Sigmoid colon (tissue), 7 donors: ENCODE measurements around the gene IGLON5. TPM values are rescaled to one million over a fixed set of nuclear protein-coding genes. Genes with fewer than 3 reads are reported as not detected.

Source experiments
- DNase-seq: peaks from one replicate; pipeline ENCODE4 v3.0.0-alpha.2; 2019
- H3K27ac ChIP-seq, 4 donors: fragments of 200-600 bp; sonication (generic); one replicate each; pipeline ENCODE4 v1.5.1; 2016 to 2019; ENCODE audit warnings: mild to moderate bottlenecking in 1 of 4
- H3K27me3 ChIP-seq, 3 donors: fragments of 200-600 bp; sonication (generic); one replicate each; pipeline ENCODE4 v1.5.1; 2019; ENCODE audit warnings: mild to moderate bottlenecking in 1 of 3
- H3K36me3 ChIP-seq, 4 donors: fragments of 200-600 bp; sonication (generic); one replicate each; pipeline ENCODE4 v1.5.1; 2016 to 2019
- H3K4me1 ChIP-seq, 4 donors: fragments of 200-600 bp; sonication (generic); one replicate each; pipeline ENCODE4 v1.5.1; 2017 to 2019
- H3K4me3 ChIP-seq, 4 donors: fragments of 200-600 bp; sonication (generic); one replicate each; pipeline ENCODE4 v1.5.1; 2017 to 2019; ENCODE audit warnings: mild to moderate bottlenecking in 2 of 4, moderate library complexity in 1 of 4
- H3K9me3 ChIP-seq, 4 donors: fragments of 200-600 bp in 3 of 4; sonication (generic) in 3 of 4; one replicate each; pipeline versions ENCODE4 v1.5.1 to v1.6.1; 2013 to 2019
- EP300 ChIP-seq, 4 donors: sonication (generic); formaldehyde crosslinking; IDR thresholded peaks; one replicate each; pipeline ENCODE4 v1.6.1; 2017; ENCODE audit warnings: antibody characterized with exemption in 4 of 4
- POLR2A ChIP-seq, 2 donors: fragments of 450-650 bp; IDR thresholded peaks; one replicate each; pipeline ENCODE4 v1.6.1; 2016; ENCODE audit warnings: antibody characterized with exemption in 2 of 2, mild to moderate bottlenecking in 2 of 2, moderate library complexity in 2 of 2
- POLR2AphosphoS5 ChIP-seq, 4 donors: sonication (generic); formaldehyde crosslinking; IDR thresholded peaks; one replicate each; pipeline ENCODE4 v1.6.1; 2017; ENCODE audit warnings: antibody characterized with exemption in 4 of 4
- WGBS, 2 donors: extraction: QIAGEN DNeasy Blood & Tissue Kit; methylation state at CpG; one replicate each; pipeline ENCODE4 v1.1.7; 2013; 5-methylcytosine and 5-hydroxymethylcytosine counted together
- intact Hi-C: fragments of 100-400 bp; cut with DNase I; formaldehyde crosslinking; loops from one replicate; pipeline ENCODE4 v1.15.1; 2023
- polyA plus RNA-seq, 3 donors: library from polyadenylated mRNA; stranded (reverse); fragments of 200-250 nt; gene quantifications; one replicate each; pipeline ENCODE4 v1.2.3, GENCODE V29; 2013
- total RNA-seq, 4 donors: library from RNA; depleted of rRNA; stranded (reverse); fragments of >200 nt; gene quantifications; one replicate each; pipeline ENCODE4 v1.1.0, GENCODE V29; 2016
- TF ChIP-seq, protein P1 (sequence below), 4 experiments: fragments of 450-650 bp in 3 of 4; fragments of 200-600 bp in 1 of 4; IDR thresholded peaks; one replicate each; pipeline ENCODE4 v1.5.1; 2016 to 2019; ENCODE audit warnings: antibody characterized with exemption in 4 of 4, mild to moderate bottlenecking in 3 of 4, moderate library complexity in 2 of 4
- donor health status: healthy with polysubstance abuse.
- donor health status: Bipolar disorder and iron deficiency.
- donor health status: healthy.

IGLON5 gene
- total and polyA plus RNA-seq, 7 donors: 0.26 to 1.4 TPM; not detected in 5

DNA sequence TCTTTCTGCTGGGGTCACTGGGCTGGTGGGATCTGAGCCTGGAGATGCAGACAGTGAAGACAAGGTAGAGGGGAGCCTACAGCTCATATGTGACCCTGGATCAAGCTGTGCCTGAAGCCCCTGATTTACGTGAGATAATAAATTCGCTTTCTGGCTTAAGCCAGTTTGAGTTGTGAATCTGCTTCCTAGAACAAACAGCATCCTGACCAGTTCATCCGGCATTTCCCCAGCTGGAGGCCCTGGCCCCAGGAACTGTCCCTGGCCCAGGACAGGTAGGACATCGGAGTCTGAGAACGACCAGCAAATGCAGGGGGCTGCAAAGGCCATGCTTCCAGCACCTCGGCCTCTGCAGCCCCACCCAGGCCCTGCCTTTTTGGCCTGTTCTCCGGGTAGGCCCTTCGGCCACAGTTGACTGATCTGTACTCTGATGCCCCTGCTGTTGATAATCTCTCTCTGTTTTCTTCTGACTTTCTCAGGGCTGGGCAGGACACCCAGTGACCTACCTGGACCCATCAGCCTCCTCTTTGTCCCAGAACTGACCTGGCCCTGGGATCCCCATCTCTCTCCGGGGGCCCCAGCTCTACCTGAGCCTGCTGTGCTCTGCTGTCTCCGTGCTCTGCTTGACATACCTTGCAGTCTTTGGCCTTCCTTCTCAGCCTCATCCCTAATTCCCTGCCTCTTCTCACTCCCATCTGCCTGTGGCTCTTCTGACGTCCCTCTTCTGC lies 40.0 kb downstream of the IGLON5 start:
- intact Hi-C loops: no loop called here
- WGBS, 2 donors: 92 to 97% methylated on average over 11 of the region's 11 CpGs
- H3K27me3 ChIP-seq: no peaks in the 10 kb centered on the region
- H3K27ac ChIP-seq: no peak overlapping the region
- TF ChIP-seq POLR2AphosphoS5 (IDR thresholded peaks at IDR 0.05) (no peak), EP300 (IDR thresholded peaks at IDR 0.05) (no peak), POLR2A (IDR thresholded peaks at IDR 0.05) (no peak)
- TF ChIP-seq, protein P1, sequence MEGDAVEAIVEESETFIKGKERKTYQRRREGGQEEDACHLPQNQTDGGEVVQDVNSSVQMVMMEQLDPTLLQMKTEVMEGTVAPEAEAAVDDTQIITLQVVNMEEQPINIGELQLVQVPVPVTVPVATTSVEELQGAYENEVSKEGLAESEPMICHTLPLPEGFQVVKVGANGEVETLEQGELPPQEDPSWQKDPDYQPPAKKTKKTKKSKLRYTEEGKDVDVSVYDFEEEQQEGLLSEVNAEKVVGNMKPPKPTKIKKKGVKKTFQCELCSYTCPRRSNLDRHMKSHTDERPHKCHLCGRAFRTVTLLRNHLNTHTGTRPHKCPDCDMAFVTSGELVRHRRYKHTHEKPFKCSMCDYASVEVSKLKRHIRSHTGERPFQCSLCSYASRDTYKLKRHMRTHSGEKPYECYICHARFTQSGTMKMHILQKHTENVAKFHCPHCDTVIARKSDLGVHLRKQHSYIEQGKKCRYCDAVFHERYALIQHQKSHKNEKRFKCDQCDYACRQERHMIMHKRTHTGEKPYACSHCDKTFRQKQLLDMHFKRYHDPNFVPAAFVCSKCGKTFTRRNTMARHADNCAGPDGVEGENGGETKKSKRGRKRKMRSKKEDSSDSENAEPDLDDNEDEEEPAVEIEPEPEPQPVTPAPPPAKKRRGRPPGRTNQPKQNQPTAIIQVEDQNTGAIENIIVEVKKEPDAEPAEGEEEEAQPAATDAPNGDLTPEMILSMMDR (IDR thresholded peaks at IDR 0.05): no peak
- H3K36me3 ChIP-seq: peaks cover 0 to 48% (median 11%) of the 10 kb centered on the region in 4 donors
- H3K9me3 ChIP-seq: no peaks in the 10 kb centered on the region
- H3K4me1 ChIP-seq: no peaks in the 10 kb centered on the region
- no peak for DNase-seq
- no peak overlapping the region for H3K4me3 ChIP-seq

DNA sequence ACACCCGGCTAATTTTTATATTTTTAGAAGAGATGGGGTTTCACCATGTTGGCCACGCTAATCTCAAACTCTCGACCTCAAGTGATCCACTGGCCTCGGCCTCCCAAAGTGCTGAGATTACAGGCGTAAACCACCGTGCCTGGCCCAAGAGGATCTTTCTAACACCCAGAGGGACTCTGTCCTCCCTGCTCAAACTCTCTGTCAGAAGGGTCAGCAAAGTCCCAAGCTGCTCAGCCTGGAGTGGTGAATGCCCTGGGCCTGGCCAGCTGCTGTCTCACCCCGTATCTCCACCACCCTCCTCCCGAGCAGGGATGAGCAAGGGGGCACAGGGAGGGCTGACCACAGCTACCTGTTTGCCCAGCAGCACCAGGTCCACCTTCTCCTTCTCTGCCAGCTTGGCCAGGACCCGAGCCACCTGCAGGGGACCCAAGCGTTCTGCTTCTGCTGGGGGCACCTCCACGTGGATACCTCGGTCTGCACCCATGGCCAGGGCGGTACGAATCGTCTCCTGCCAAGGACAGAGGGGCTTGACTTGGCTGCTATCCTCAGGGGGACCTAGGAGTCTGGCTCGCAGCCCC lies 41.4 kb downstream of the IGLON5 start:
- 96 to 97% methylated on average over 16 of the region's 16 CpGs for WGBS, 2 donors
- TF ChIP-seq POLR2A (IDR thresholded peaks at IDR 0.05) (no peak), POLR2AphosphoS5 (IDR thresholded peaks at IDR 0.05) (no peak)
- TF ChIP-seq, protein P1 (IDR thresholded peaks at IDR 0.05): no peak
- intact Hi-C loops: no loop called here

DNA sequence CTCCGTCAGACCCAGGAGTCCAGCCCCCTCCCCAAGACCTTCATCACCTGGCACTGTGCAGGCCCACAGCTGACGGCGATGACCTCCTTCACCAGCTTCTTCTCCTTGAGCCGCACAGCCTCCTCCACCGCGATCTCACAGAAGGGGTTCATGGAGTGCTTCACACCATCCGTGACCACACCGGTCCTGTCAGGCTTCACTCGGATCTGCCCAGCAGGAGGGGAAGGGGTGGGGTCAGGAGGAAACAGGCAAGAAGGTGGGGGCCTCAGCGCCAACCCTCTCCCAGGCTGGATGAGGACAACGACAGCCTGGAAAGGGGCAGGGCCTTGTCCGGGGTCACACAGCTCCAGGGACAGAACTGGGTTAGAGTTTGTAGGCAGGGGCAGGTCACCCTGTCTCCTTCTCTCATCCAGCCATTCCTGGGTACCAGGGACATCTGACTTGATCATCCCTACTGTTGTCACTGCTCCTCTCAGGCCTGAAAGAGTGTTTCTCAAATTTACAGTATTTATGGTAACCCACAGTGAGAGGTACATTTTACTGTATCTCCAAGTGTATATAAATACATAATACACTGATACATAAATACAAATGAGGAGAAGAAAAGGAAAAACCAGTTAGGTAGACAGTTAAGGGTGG lies 42.8 kb downstream of the IGLON5 start:
- 82 to 89% methylated on average over 12 of the region's 12 CpGs for WGBS, 2 donors
- H3K27ac ChIP-seq: no peak overlapping the region
- intact Hi-C loops: no loop called here
- H3K9me3 ChIP-seq: no peaks in the 10 kb centered on the region
- H3K4me1 ChIP-seq: no peaks in the 10 kb centered on the region
- TF ChIP-seq POLR2AphosphoS5 (IDR thresholded peaks at IDR 0.05) (no peak), POLR2A (IDR thresholded peaks at IDR 0.05) (no peak), EP300 (IDR thresholded peaks at IDR 0.05) (no peak)
- TF ChIP-seq, protein P1 (IDR thresholded peaks at IDR 0.05): no peak
- no peaks in the 10 kb centered on the region for H3K27me3 ChIP-seq
- no peak overlapping the region for H3K4me3 ChIP-seq
- H3K36me3 ChIP-seq: peaks cover 0 to 31% (median 8%) of the 10 kb centered on the region in 4 donors
- DNase-seq: no peak

More for the DNA sequence above, 41.4 kb downstream of the IGLON5 start:
- Histone ChIP-seq H3K4me1 (no peaks in the 10 kb centered on the region), H3K27me3 (no peaks in the 10 kb centered on the region), H3K36me3 (peaks cover 0 to 38% (median 8%) of the 10 kb centered on the region in 4 donors), H3K27ac (no peak overlapping the region), H3K9me3 (no peaks in the 10 kb centered on the region), H3K4me3 (no peak overlapping the region)
- DNase-seq: no peak

DNA sequence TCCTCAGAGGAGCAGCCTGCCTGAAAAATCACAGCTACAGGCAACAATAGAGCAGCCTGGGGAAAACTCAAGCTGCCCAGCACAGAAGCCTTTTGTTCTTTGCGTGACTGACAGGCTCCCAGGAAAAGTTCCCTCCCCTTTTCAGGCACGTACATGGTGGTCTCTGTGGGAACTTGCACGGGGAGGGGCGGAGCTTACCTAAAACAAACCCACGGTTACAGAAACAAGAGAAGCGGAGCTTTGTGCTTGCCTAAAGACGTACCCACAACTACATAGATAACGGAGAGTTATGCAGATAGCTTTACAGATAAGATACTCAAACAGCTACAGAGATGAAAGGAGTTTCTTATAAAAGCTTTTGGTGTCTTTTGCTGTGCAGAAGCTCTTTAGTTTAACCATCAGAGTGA lies 43.3 kb downstream of the IGLON5 start:
- Histone ChIP-seq H3K36me3 (peaks cover 0 to 27% (median 8%) of the 10 kb centered on the region in 4 donors), H3K9me3 (no peaks in the 10 kb centered on the region), H3K4me1 (no peaks in the 10 kb centered on the region), H3K27ac (no peak overlapping the region), H3K4me3 (no peak overlapping the region), H3K27me3 (no peaks in the 10 kb centered on the region)
- 66 to 74% methylated on average over 8 of the region's 8 CpGs for WGBS, 2 donors
- TF ChIP-seq POLR2AphosphoS5 (IDR thresholded peaks at IDR 0.05) (no peak), POLR2A (IDR thresholded peaks at IDR 0.05) (no peak), EP300 (IDR thresholded peaks at IDR 0.05) (no peak)
- TF ChIP-seq, protein P1 (IDR thresholded peaks at IDR 0.05): no peak
- intact Hi-C loops: no loop called here
- no peak for DNase-seq
